Ascending aorta (tissue), 2 donors: ENCODE results near the gene SERAC1. TPM values are rescaled to one million over a fixed set of nuclear protein-coding genes. Genes with fewer than 3 reads are reported as not detected.

ENCODE experiments used
- DNase-seq, 2 donors: peaks; one replicate each; pipeline ENCODE4 v3.0.0-alpha.2; 2019; ENCODE audit warnings: low spot score in 2 of 2
- H3K27ac ChIP-seq, 2 donors: fragments of 200-600 bp; sonication (generic); one replicate each; pipeline ENCODE4 v1.5.1; 2016 to 2017; ENCODE audit warnings: mild to moderate bottlenecking in 1 of 2
- H3K27me3 ChIP-seq: fragments of 200-600 bp; sonication (generic); one replicate; pipeline ENCODE4 v1.5.1; 2017
- H3K36me3 ChIP-seq, 2 donors: fragments of 200-600 bp; sonication (generic); one replicate each; pipeline ENCODE4 v1.5.1; 2016
- H3K4me1 ChIP-seq, 2 donors: fragments of 200-600 bp; sonication (generic); one replicate each; pipeline ENCODE4 v1.5.1; 2016 to 2017; ENCODE audit warnings: mild to moderate bottlenecking in 1 of 2
- H3K4me3 ChIP-seq, 2 donors: fragments of 200-600 bp; sonication (generic); one replicate each; pipeline ENCODE4 v1.5.1; 2016 to 2017; ENCODE audit warnings: mild to moderate bottlenecking in 1 of 2
- H3K9me3 ChIP-seq, 2 donors: fragments of 200-600 bp; sonication (generic); one replicate each; pipeline ENCODE4 v1.5.1; 2016
- intact Hi-C: fragments of 100-400 bp; cut with DNase I; formaldehyde crosslinking; loops from one replicate; pipeline ENCODE4 v1.15.1; 2023
- total RNA-seq: library from RNA; depleted of rRNA; stranded (reverse); fragments of >200 nt; gene quantifications from one replicate; pipeline ENCODE4 v1.1.0, GENCODE V29; 2016
- TF ChIP-seq, protein P1 (sequence below), 3 experiments: fragments of 200-600 bp in 2 of 3; fragments of 450-650 bp in 1 of 3; sonication (generic) in 2 of 3; IDR thresholded peaks; one replicate each; pipeline ENCODE4 v1.5.1; 2016 to 2019; ENCODE audit warnings: antibody characterized with exemption in 3 of 3, mild to moderate bottlenecking in 1 of 3, moderate library complexity in 1 of 3

The SERAC1 gene
- total RNA-seq, 1 donor from 2014 or later = 9.3 TPM

- Histone ChIP-seq H3K9me3 (no peaks in the 10 kb centered on the region), H3K4me1 (peaks cover 3 to 29% of the 10 kb centered on the region in 2 donors), H3K4me3 (no peak overlapping the region), H3K27me3 (no peaks in the 10 kb centered on the region), H3K27ac (no peak overlapping the region), H3K36me3 (no peaks in the 10 kb centered on the region)
- intact Hi-C loops = loop anchor here (5.0 kb wide), 1 partner anchor 184 kb away; the partner anchor contains the start of gene SYNJ2
- DNase-seq = no peak
- TF ChIP-seq, protein P1, sequence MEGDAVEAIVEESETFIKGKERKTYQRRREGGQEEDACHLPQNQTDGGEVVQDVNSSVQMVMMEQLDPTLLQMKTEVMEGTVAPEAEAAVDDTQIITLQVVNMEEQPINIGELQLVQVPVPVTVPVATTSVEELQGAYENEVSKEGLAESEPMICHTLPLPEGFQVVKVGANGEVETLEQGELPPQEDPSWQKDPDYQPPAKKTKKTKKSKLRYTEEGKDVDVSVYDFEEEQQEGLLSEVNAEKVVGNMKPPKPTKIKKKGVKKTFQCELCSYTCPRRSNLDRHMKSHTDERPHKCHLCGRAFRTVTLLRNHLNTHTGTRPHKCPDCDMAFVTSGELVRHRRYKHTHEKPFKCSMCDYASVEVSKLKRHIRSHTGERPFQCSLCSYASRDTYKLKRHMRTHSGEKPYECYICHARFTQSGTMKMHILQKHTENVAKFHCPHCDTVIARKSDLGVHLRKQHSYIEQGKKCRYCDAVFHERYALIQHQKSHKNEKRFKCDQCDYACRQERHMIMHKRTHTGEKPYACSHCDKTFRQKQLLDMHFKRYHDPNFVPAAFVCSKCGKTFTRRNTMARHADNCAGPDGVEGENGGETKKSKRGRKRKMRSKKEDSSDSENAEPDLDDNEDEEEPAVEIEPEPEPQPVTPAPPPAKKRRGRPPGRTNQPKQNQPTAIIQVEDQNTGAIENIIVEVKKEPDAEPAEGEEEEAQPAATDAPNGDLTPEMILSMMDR (IDR thresholded peaks at IDR 0.05) = no peak
Observed at GRCh38 chr6:158165919-158166416, 2.1 kb downstream of the SERAC1 start.

DNA sequence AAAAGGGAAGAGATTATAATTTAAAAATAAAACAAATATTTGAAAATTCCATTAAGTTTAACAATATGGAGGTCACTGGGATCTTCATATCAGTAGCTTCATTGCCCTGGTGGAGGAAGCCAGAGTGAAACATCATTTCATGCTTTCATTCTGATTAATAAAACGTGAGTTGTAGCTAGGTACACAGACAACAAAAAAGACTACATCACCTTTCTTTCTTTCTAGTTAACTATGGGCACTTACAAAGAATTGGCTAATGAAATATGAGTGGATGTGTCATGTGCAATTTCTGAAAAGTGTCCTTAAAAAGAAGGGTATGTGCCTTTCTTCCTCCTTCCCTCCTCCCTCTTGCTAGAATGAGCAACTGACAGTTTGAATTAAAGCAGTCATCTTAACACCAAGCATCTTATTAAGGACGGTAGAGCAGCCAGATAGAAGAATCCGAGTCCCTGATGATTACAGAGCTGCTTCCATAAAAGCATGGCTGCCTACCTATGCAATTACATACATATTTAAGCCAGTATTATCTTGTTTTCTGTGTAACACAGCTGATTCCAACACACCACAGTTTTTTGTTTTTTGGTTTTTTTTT is 3.4 kb downstream of the SERAC1 start:
- H3K27ac ChIP-seq = no peak overlapping the region
- H3K4me1 ChIP-seq = peaks cover 3 to 23% of the 10 kb centered on the region in 2 donors
- intact Hi-C loops = loop anchor here (5.0 kb wide), 1 partner anchor 182 kb away; the partner anchor contains the start of gene SYNJ2
- TF ChIP-seq, protein P1 (IDR thresholded peaks at IDR 0.05) = no peak
- H3K4me3 ChIP-seq = no peak overlapping the region
- H3K9me3 ChIP-seq = no peaks in the 10 kb centered on the region
- H3K27me3 ChIP-seq = no peaks in the 10 kb centered on the region
- no peaks in the 10 kb centered on the region for H3K36me3 ChIP-seq
- DNase-seq = no peak

DNA sequence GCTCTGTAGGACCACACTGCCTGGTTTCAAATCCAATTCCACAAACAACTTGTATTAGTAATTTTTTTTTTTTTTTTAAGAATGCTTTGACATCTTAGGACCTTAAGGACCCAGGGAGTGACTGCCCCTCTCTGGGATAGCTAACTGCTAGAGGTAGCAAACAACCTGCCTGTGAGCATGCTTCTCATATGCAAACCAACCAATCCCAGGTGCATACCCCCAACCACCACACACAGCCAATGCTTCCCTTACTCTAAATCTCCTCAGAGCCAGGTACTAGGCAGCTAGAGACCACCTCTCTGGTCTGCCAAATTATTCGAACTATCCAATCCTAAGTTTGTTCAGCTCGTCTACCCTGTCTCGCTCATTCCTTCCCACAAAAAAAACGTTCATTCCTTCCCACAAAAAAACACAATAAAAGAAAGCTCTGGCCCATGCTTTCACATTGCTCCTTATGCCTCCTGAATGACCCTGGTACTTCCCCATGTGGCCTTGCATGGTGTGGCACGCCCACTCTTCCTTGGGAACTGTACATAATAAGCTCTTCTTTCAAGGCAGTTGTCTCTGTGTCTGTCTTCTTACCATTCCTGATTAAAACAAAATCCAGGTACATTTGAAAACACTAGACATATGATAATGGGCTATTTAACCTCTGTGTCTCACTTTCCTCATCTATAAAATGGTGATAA is 6.4 kb downstream of the SERAC1 start:
- TF ChIP-seq, protein P1 (IDR thresholded peaks at IDR 0.05) = no peak
- H3K36me3 ChIP-seq = peaks cover 7 to 12% of the 10 kb centered on the region in 2 donors
- H3K4me1 ChIP-seq = peaks cover 0 to 19% of the 10 kb centered on the region in 2 donors
- DNase-seq = no peak
- no peaks in the 10 kb centered on the region for H3K9me3 ChIP-seq
- intact Hi-C loops = no loop called here
- no peaks in the 10 kb centered on the region for H3K27me3 ChIP-seq
- H3K4me3 ChIP-seq = no peak overlapping the region
- H3K27ac ChIP-seq = peak overlapping the region; percentile 4 to 57

DNA sequence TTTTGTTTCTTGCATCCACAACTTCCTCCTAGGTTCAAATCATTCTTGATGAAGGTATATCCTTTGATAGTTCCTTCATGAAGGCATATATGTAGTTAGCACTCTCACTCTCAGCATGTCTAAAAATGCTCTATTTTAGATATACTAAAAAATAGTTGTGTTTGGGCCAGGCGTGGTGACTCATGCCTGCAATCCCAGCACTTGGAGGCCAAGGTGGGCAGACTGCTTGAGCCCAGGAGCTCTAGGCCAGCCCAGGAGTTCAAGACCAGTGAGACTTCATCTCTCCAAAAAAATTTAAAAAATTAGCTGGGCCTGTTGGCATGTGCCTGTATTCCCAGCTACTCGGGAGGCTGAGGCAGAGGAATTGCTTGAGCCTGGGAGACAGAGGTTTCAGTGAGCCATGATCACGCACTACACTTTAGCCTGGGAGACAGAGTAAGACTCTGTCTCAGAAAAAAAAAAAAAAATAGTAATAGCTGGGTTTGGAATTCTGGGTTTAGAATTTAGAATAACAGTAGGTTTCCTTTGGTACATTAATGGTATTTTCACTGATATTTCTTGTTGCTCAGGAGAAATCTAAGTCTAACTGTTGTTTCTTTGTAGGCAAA is 7.0 kb downstream of the SERAC1 start:
- H3K4me3 ChIP-seq = no peak overlapping the region
- DNase-seq = peak in 1 of 2 donors; percentile 72
- no peaks in the 10 kb centered on the region for H3K9me3 ChIP-seq
- H3K36me3 ChIP-seq = peaks cover 7 to 12% of the 10 kb centered on the region in 2 donors
- TF ChIP-seq, protein P1 (IDR thresholded peaks at IDR 0.05) = no peak
- H3K27me3 ChIP-seq = no peaks in the 10 kb centered on the region
- H3K4me1 ChIP-seq = peaks cover 0 to 15% of the 10 kb centered on the region in 2 donors
- intact Hi-C loops = no loop called here
- peak overlapping the region; percentile 4 to 57 for H3K27ac ChIP-seq

DNA sequence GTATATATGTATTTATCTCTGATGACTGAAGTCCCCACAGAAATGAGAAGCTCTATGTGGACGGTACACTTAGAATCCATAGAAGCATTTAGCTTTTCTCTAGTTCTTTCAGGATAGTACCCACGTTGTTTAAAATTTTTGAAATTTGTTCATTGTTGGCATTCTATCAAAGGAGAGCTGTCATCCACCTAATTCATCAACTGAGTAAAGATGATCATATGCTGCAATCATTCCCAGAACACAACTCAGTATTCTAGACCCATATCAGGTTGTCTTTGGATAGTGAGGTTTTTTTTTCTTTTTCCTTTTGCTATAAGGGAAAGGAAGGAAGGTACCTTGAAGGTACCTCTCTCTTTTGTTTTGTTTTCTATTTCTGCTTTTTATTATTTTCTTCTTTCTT is 9.3 kb downstream of the SERAC1 start:
- peaks cover 7 to 22% of the 10 kb centered on the region in 2 donors for H3K36me3 ChIP-seq
- no peak for DNase-seq
- intact Hi-C loops = no loop called here
- H3K27ac ChIP-seq = no peak overlapping the region
- H3K4me1 ChIP-seq = peaks cover 0 to 15% of the 10 kb centered on the region in 2 donors
- no peak overlapping the region for H3K4me3 ChIP-seq
- H3K9me3 ChIP-seq = no peaks in the 10 kb centered on the region
- no peaks in the 10 kb centered on the region for H3K27me3 ChIP-seq
- TF ChIP-seq, protein P1 (IDR thresholded peaks at IDR 0.05) = no peak
